Progenitor cell of endocrine pancreas (in vitro differentiated cells): ENCODE measurements around the gene ZNF892. TPM values are rescaled to one million over a fixed set of nuclear protein-coding genes. Genes with fewer than 3 reads are reported as not detected.
A peak's percentile ranks its signal among the peaks of the same experiment; 100 is the strongest.

Source experiments
- DNase-seq: peaks from one replicate; pipeline ENCODE4 v3.0.0; 2021; ENCODE audit warnings: low spot score; ENCODE audit not compliant: unreplicated experiment
- H3K27ac Mint-ChIP-seq: 2 replicates; pipeline ENCODE4 v1.8.0; 2021; ENCODE audit warnings: mild to moderate bottlenecking, moderate library complexity, mixed read lengths
- H3K27me3 Mint-ChIP-seq: 2 replicates; pipeline ENCODE4 v1.8.0; 2021; ENCODE audit warnings: mixed read lengths
- H3K36me3 Mint-ChIP-seq: 2 replicates; pipeline ENCODE4 v1.8.0; 2022; ENCODE audit warnings: mixed read lengths; ENCODE audit not compliant: insufficient read depth
- H3K4me1 Mint-ChIP-seq: 2 replicates; pipeline ENCODE4 v1.8.0; 2021; ENCODE audit warnings: low read depth, mixed read lengths
- H3K4me3 Mint-ChIP-seq: 2 replicates; pipeline ENCODE4 v1.8.0; 2021; ENCODE audit warnings: low read depth, mild to moderate bottlenecking, moderate library complexity, mixed read lengths
- H3K9me3 Mint-ChIP-seq: 2 replicates; pipeline ENCODE4 v1.8.0; 2021; ENCODE audit warnings: low read depth, mixed read lengths
- long read RNA-seq: library from polyadenylated mRNA; unstranded; transcript quantifications from one replicate; pipeline ENCODE4 v2.0.0, GENCODE V29; 2020
- total RNA-seq: library from RNA; stranded (reverse); gene quantifications from 2 replicates; pipeline ENCODE4 v1.2.1, GENCODE V29; 2021
- TF ChIP-seq, protein P1 (sequence below): fragments of 200-600 bp; sonication (generic); IDR thresholded peaks from one replicate; pipeline ENCODE4 v1.5.0; 2021; ENCODE audit warnings: antibody characterized with exemption, mild to moderate bottlenecking; ENCODE audit not compliant: unreplicated experiment

The ZNF892 gene
- total RNA-seq, result 18.0 and 18.4 TPM in 2 replicates
- long read RNA-seq, partial matches to known transcripts, result 0 of 6 reads
- long read RNA-seq, other reads (novel, unspliced or antisense), result 2 of 6 reads

DNA sequence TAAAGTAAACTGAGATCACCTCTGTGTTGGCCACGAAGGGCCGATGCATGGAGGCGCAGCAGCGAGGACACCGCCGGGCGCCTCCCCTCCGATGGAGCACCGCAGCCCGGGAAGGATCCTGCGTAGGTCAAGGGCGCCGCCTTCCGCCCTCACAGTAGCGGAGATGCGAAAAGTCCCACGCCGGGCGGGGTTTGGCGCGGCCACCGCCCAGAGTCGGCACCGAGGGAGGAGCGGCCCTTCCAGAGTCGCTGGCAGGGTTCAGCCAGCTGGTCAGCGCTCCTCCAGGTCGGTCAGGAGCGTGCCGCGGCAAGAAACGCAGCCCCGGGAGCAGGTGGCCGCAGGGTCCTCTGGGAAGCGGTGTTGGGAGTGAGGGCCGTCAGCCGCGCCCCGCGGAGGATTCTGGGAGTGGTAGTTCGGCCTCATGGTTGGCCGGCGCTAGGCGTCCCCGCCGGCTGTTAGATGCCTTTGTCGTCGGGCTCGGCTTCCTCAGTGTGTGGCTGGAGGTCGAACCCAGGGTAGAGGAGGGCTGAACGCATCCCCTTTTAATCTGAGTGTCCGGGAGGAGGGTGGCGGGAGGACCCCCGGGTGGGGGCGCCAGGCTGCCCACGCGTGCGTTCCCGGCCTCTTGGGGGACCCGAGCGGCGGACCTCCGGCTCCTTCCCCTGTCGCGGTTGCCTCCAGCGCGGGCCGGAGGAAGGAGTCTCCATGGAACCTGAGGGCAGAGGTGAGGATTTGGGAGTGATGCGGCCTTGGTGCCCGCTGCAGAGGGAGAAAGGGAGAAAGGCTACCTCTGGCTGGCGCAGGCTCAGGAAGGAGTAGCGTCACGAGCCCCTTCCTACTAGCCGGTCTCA lies at the start of gene ZNF892:
Gene ZNF892 (plus strand): TSS at position 411 of the 851 bp plus-strand sequence. CDS start 295 bp downstream, at position 706.
- Mint-ChIP-seq H3K36me3 (peaks cover 35% of the 10 kb centered on the region), H3K4me3 (peak within 1 kb of the TSS; percentile 93), H3K9me3 (peaks cover 28% of the 10 kb centered on the region), H3K4me1 (peaks cover 12% of the 10 kb centered on the region), H3K27ac (peak within 1 kb of the TSS; percentile 96), H3K27me3 (peaks cover 2% of the 10 kb centered on the region)
- peak; percentile 90 for DNase-seq
- TF ChIP-seq, protein P1, sequence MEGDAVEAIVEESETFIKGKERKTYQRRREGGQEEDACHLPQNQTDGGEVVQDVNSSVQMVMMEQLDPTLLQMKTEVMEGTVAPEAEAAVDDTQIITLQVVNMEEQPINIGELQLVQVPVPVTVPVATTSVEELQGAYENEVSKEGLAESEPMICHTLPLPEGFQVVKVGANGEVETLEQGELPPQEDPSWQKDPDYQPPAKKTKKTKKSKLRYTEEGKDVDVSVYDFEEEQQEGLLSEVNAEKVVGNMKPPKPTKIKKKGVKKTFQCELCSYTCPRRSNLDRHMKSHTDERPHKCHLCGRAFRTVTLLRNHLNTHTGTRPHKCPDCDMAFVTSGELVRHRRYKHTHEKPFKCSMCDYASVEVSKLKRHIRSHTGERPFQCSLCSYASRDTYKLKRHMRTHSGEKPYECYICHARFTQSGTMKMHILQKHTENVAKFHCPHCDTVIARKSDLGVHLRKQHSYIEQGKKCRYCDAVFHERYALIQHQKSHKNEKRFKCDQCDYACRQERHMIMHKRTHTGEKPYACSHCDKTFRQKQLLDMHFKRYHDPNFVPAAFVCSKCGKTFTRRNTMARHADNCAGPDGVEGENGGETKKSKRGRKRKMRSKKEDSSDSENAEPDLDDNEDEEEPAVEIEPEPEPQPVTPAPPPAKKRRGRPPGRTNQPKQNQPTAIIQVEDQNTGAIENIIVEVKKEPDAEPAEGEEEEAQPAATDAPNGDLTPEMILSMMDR, result peak; percentile 17

DNA sequence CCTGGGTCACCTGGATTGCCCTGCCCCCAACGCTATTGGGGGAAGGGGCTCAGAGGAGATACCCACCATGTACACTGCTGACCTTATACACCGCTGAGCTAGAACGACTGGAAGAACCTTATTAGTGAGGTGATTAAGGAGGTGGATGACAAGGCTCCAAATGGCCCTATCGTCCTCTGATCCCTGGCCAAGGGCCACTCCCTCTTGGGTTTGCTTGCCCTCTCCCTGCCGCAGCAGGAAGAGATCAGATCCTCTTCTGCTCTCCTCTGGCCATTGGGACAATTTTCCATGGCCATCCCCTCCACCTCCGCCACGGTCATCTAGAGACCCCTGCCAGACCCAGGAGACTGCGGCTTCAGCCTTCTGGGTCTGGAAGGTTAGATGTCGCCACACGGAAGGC lies 48.9 kb upstream of the ZNF892 start:
- H3K9me3 Mint-ChIP-seq, result peaks cover 15% of the 10 kb centered on the region
- peaks cover 33% of the 10 kb centered on the region for H3K36me3 Mint-ChIP-seq
- TF ChIP-seq, protein P1, result no peak
- H3K4me3 Mint-ChIP-seq, result peak overlapping the region; percentile 85
- no peak for DNase-seq
- no peak overlapping the region for H3K27ac Mint-ChIP-seq
- H3K27me3 Mint-ChIP-seq, result no peaks in the 10 kb centered on the region
- H3K4me1 Mint-ChIP-seq, result peaks cover 5% of the 10 kb centered on the region

DNA sequence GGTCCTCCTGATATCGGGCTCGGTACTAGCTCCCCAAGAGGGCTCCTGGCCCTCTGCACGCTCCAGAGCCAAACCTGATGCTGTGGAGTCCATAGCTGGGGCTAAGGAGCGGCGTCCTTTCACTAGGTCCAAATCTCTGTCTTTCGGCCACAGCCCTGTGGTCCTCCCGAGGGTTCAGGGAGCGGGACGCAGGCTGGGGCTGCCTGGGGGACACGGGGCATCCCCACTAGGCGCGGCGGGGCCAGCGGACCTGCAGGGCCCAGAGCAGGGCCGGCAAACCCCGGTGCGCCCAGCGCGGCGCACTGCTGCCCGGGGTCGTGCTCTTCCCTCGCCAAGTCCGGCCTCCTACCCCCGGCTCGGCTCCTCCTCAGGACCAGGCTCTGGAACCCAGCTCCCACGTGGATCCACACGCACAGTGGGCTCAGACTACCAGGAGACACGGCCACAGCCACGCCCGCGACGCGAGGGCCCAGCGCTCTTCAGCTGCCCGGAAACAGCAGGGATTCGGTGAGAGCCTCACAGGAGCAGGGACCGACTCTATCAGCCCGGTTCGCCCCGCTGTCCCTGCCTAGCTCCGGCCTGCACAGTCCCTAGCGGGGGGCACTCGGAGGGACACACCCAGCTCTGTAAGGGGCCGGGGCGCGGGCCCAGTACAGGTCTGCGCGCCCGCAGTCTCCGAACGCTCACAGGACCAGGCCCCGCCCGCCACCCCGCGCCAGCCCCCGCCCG lies 48.3 kb upstream of the ZNF892 start:
- H3K27me3 Mint-ChIP-seq, result no peaks in the 10 kb centered on the region
- peaks cover 12% of the 10 kb centered on the region for H3K9me3 Mint-ChIP-seq
- peaks cover 5% of the 10 kb centered on the region for H3K4me1 Mint-ChIP-seq
- H3K36me3 Mint-ChIP-seq, result peaks cover 27% of the 10 kb centered on the region
- peak; percentile 36 for DNase-seq
- TF ChIP-seq, protein P1, result no peak
- H3K27ac Mint-ChIP-seq, result peak overlapping the region; percentile 85
- H3K4me3 Mint-ChIP-seq, result peak overlapping the region; percentile 85

DNA sequence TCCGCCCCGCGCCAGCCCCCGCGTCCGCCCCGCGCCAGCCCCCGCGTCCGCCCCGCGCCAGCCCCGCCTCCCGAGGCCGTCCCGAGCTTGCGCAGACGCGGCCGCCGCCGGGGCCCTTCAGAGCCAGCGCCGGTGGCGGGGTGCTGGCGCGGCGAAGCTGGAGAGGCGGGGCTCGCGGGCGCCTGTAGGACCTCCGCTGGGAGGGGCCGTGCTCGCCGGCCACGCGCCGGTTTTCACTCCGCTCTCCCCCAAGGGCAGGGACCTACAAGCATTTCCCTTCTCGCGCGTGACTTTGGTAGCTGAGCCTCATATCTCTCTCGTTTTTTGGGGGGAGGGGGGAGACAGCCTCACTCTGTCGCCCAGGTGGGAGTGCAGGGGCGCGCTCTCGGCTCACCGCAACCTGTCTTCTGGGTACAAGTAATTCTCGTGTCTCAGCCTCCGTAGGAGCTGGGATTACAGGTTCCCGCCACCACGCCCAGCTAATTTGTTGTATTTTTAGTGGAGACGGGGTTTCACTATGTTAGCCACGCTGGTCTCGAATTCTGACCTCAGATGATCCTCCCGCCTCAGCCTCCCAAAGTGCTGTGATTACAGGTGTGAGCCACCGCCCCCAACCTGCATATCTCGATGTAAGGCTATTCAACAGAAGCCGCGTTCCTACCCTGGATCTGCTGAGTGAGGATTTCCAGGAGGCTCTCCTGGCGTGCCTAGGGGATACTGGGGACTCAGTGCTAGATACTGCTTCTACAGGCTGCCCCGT lies 47.5 kb upstream of the ZNF892 start, which contains the start of gene ZNF514:
Gene ZNF514 (minus strand): TSS at position 159 of the 760 bp plus-strand sequence. CDS start 6,595 bp downstream, outside the sequence.
- peak within 1 kb of the TSS; percentile 90 for H3K27ac Mint-ChIP-seq

More for the DNA sequence above, 47.5 kb upstream of the ZNF892 start, which contains the start of gene ZNF514:
- peaks cover 9% of the 10 kb centered on the region for H3K9me3 Mint-ChIP-seq
- TF ChIP-seq, protein P1, result no peak
- H3K4me1 Mint-ChIP-seq, result peaks cover 8% of the 10 kb centered on the region
- DNase-seq, result peak; percentile 66
- H3K36me3 Mint-ChIP-seq, result peaks cover 19% of the 10 kb centered on the region
- H3K4me3 Mint-ChIP-seq, result peak within 1 kb of the TSS; percentile 91
- H3K27me3 Mint-ChIP-seq, result no peaks in the 10 kb centered on the region
